A204.1 (cell line): Measurements from ENCODE around the gene VN1R5.
"Not testable (repeated sequence)": the region's sequence is repeated elsewhere in the genome, so short reads cannot be mapped to it uniquely, and the experiment has no call there.

Experiments
- FAIRE-seq: peaks from 2 replicates; lab custom pipeline; 2012; peaks lifted over from hg19 to GRCh38; lab: Jason Lieb, UNC

The VN1R5 gene

GRCh38 chr1:247274605-247275256 is 18.9 kb downstream of the VN1R5 start:
- FAIRE-seq: no peak

- no peak for FAIRE-seq
Observed at GRCh38 chr1:247277191-247277590, 21.3 kb downstream of the VN1R5 start.

GRCh38 chr1:247281001-247281574 is 25.2 kb downstream of the VN1R5 start:
- no peak for FAIRE-seq

GRCh38 chr1:247286134-247286670 is 30.3 kb downstream of the VN1R5 start:
- no peak for FAIRE-seq

GRCh38 chr1:247287460-247287859 is 31.6 kb downstream of the VN1R5 start:
- no peak for FAIRE-seq

- FAIRE-seq: no peak
Observed at GRCh38 chr1:247288341-247288740, 32.5 kb downstream of the VN1R5 start.

GRCh38 chr1:247289274-247289892 is 33.5 kb downstream of the VN1R5 start:
- FAIRE-seq: not testable (repeated sequence)

- FAIRE-seq: no peak
Observed at GRCh38 chr1:247290576-247290975, 34.7 kb downstream of the VN1R5 start.

GRCh38 chr1:247291161-247291560 is 35.3 kb downstream of the VN1R5 start:
- FAIRE-seq: no peak

GRCh38 chr1:247291833-247292561 is 36.1 kb downstream of the VN1R5 start:
- FAIRE-seq: no peak

GRCh38 chr1:247293047-247293446 is 37.2 kb downstream of the VN1R5 start:
- no peak for FAIRE-seq

GRCh38 chr1:247294282-247294681 is 38.4 kb downstream of the VN1R5 start:
- FAIRE-seq: no peak

GRCh38 chr1:247295274-247295684 is 39.4 kb downstream of the VN1R5 start:
- FAIRE-seq: no peak

GRCh38 chr1:247295746-247296145 is 39.9 kb downstream of the VN1R5 start:
- FAIRE-seq: no peak

- FAIRE-seq: no peak
Observed at GRCh38 chr1:247296599-247297180, 40.8 kb downstream of the VN1R5 start.

GRCh38 chr1:247297263-247298123 is 41.6 kb downstream of the VN1R5 start:
- no peak for FAIRE-seq

- no peak for FAIRE-seq
Observed at GRCh38 chr1:247298124-247298481, 42.2 kb downstream of the VN1R5 start.

- FAIRE-seq: no peak
Observed at GRCh38 chr1:247298701-247299100, 42.8 kb downstream of the VN1R5 start.

- no peak for FAIRE-seq
Observed at GRCh38 chr1:247299723-247300381, 44.0 kb downstream of the VN1R5 start.

GRCh38 chr1:247300491-247301175 is 44.8 kb downstream of the VN1R5 start:
- no peak for FAIRE-seq

- no peak for FAIRE-seq
Observed at GRCh38 chr1:247301176-247301540, 45.3 kb downstream of the VN1R5 start.
